Activated CD4-positive, alpha-beta T cell treated with anti-CD3 and anti-CD28 coated beads, Interleukin-2, amount 10 ng/mL, durations not matched to agents 24 days and 14 days (primary cell): ENCODE measurements around the gene NUP37. TPM values are rescaled to one million over a fixed set of nuclear protein-coding genes. Genes with fewer than 3 reads are reported as not detected.
"Not testable (repeated sequence)": the region's sequence is repeated elsewhere in the genome, so short reads cannot be mapped to it uniquely, and the experiment has no call there.

Experiments used
- DNase-seq: peaks from one replicate; pipeline ENCODE4 v3.0.0; 2022
- H3K27ac Mint-ChIP-seq: one replicate; pipeline ENCODE4 v1.8.0; 2022; ENCODE audit warnings: mild to moderate bottlenecking, mixed read lengths
- H3K27me3 Mint-ChIP-seq: one replicate; pipeline ENCODE4 v1.8.0; 2022; ENCODE audit warnings: mixed read lengths
- H3K36me3 Mint-ChIP-seq: one replicate; pipeline ENCODE4 v1.8.0; 2022; ENCODE audit warnings: low read depth, mild to moderate bottlenecking, mixed read lengths
- H3K4me1 Mint-ChIP-seq: one replicate; pipeline ENCODE4 v1.8.0; 2021; ENCODE audit warnings: mixed read lengths
- H3K4me3 Mint-ChIP-seq: one replicate; pipeline ENCODE4 v1.8.0; 2022; ENCODE audit warnings: mild to moderate bottlenecking, moderate library complexity, mixed read lengths
- H3K9me3 Mint-ChIP-seq: one replicate; pipeline ENCODE4 v1.8.0; 2021; ENCODE audit warnings: mixed read lengths
- intact Hi-C: fragments of 100-400 bp; cut with micrococcal nuclease; formaldehyde crosslinking; loops from one replicate; pipeline ENCODE4 v1.15.1; 2023
- total RNA-seq: library from RNA; stranded (reverse); gene quantifications from 2 replicates; pipeline ENCODE4 v1.2.3, GENCODE V29; 2022

Gene NUP37
- 88.1 and 97.3 TPM in 2 replicates for total RNA-seq

- peak within 1 kb of the TSS; percentile 96 for H3K4me3 Mint-ChIP-seq
Measured at GRCh38 chr12:102119674-102120563, at the start of gene NUP37, which contains the start of gene PARPBP. Gene NUP37 (minus strand): TSS chr12:102120114. CDS start chr12:102118518, 1,596 bp downstream. Gene PARPBP (plus strand): TSS chr12:102120183. CDS start chr12:102123889, 3,706 bp downstream.

GRCh38 chr12:102167821-102168604 is 48.1 kb upstream of the NUP37 start:
- Mint-ChIP-seq H3K27ac (peak overlapping the region; percentile 83), H3K9me3 (no peaks in the 10 kb centered on the region), H3K4me1 (peaks cover 20% of the 10 kb centered on the region), H3K27me3 (no peaks in the 10 kb centered on the region), H3K36me3 (peaks cover 24% of the 10 kb centered on the region), H3K4me3 (peak overlapping the region; percentile 10)
- intact Hi-C loops: loop anchor here (1.0 to 5.0 kb wide), 3 partner anchors 29 to 134 kb away; partner anchors contain the start of genes NUP37, PARPBP and PMCH
- no peak for DNase-seq

More at GRCh38 chr12:102119674-102120563, at the start of gene NUP37, which contains the start of gene PARPBP:
- no peaks in the 10 kb centered on the region for H3K9me3 Mint-ChIP-seq
- intact Hi-C loops: loop anchor here (1.0 to 5.0 kb wide), 4 partner anchors 47 to 364 kb away; partner anchors contain the start of gene PMCH
- peaks cover 31% of the 10 kb centered on the region for H3K36me3 Mint-ChIP-seq
- DNase-seq: peak; percentile 98
- peak within 1 kb of the TSS; percentile 94 for H3K27ac Mint-ChIP-seq
- H3K27me3 Mint-ChIP-seq: no peaks in the 10 kb centered on the region
- H3K4me1 Mint-ChIP-seq: peaks cover 35% of the 10 kb centered on the region

- peaks cover 11% of the 10 kb centered on the region for H3K4me1 Mint-ChIP-seq
- H3K36me3 Mint-ChIP-seq: peaks cover 17% of the 10 kb centered on the region
- H3K27me3 Mint-ChIP-seq: no peaks in the 10 kb centered on the region
- intact Hi-C loops: no loop called here
- H3K27ac Mint-ChIP-seq: no peak overlapping the region
- no peak for DNase-seq
- no peaks in the 10 kb centered on the region for H3K9me3 Mint-ChIP-seq
- no peak overlapping the region for H3K4me3 Mint-ChIP-seq
Measured at GRCh38 chr12:102163383-102163782, 43.5 kb upstream of the NUP37 start.

- H3K4me1 Mint-ChIP-seq, H3K9me3 Mint-ChIP-seq, H3K27me3 Mint-ChIP-seq, H3K27ac Mint-ChIP-seq, H3K4me3 Mint-ChIP-seq, DNase-seq, intact Hi-C loops: not testable (repeated sequence)
- H3K36me3 Mint-ChIP-seq: peaks cover 33% of the 10 kb centered on the region
Measured at GRCh38 chr12:102155206-102155605, 35.3 kb upstream of the NUP37 start.

GRCh38 chr12:102147062-102147587 is 27.2 kb upstream of the NUP37 start:
- intact Hi-C loops, H3K9me3 Mint-ChIP-seq, H3K4me3 Mint-ChIP-seq, DNase-seq, H3K27ac Mint-ChIP-seq, H3K27me3 Mint-ChIP-seq: not testable (repeated sequence)
- H3K36me3 Mint-ChIP-seq: peaks cover 38% of the 10 kb centered on the region
- H3K4me1 Mint-ChIP-seq: peaks cover 10% of the 10 kb centered on the region

GRCh38 chr12:102144221-102144620 is 24.3 kb upstream of the NUP37 start:
- Mint-ChIP-seq H3K9me3 (peaks cover 6% of the 10 kb centered on the region), H3K36me3 (peaks cover 47% of the 10 kb centered on the region), H3K4me3 (no peak overlapping the region), H3K27ac (no peak overlapping the region), H3K4me1 (peaks cover 21% of the 10 kb centered on the region), H3K27me3 (no peaks in the 10 kb centered on the region)
- intact Hi-C loops: no loop called here
- DNase-seq: no peak

GRCh38 chr12:102142866-102143373 is 23.0 kb upstream of the NUP37 start:
- H3K36me3 Mint-ChIP-seq: peaks cover 58% of the 10 kb centered on the region
- DNase-seq: peak; percentile 72
- H3K9me3 Mint-ChIP-seq, intact Hi-C loops, H3K4me3 Mint-ChIP-seq, H3K27me3 Mint-ChIP-seq, H3K27ac Mint-ChIP-seq: not testable (repeated sequence)
- peaks cover 21% of the 10 kb centered on the region for H3K4me1 Mint-ChIP-seq

GRCh38 chr12:102137619-102138018 is 17.7 kb upstream of the NUP37 start:
- Mint-ChIP-seq H3K36me3 (peaks cover 69% of the 10 kb centered on the region), H3K9me3 (peaks cover 11% of the 10 kb centered on the region), H3K4me1 (peaks cover 16% of the 10 kb centered on the region)
- intact Hi-C loops, H3K4me3 Mint-ChIP-seq, DNase-seq, H3K27ac Mint-ChIP-seq, H3K27me3 Mint-ChIP-seq: not testable (repeated sequence)

- intact Hi-C loops, DNase-seq, H3K27ac Mint-ChIP-seq, H3K4me3 Mint-ChIP-seq, H3K27me3 Mint-ChIP-seq, H3K4me1 Mint-ChIP-seq: not testable (repeated sequence)
- H3K9me3 Mint-ChIP-seq: peaks cover 16% of the 10 kb centered on the region
- H3K36me3 Mint-ChIP-seq: peaks cover 67% of the 10 kb centered on the region
Measured at GRCh38 chr12:102131442-102131841, 11.5 kb upstream of the NUP37 start.

GRCh38 chr12:102130720-102131119 is 10.8 kb upstream of the NUP37 start:
- Mint-ChIP-seq H3K9me3 (peaks cover 16% of the 10 kb centered on the region), H3K36me3 (peaks cover 69% of the 10 kb centered on the region)
- H3K27me3 Mint-ChIP-seq, intact Hi-C loops, H3K27ac Mint-ChIP-seq, H3K4me3 Mint-ChIP-seq, DNase-seq, H3K4me1 Mint-ChIP-seq: not testable (repeated sequence)

- Mint-ChIP-seq H3K36me3 (peaks cover 35% of the 10 kb centered on the region), H3K27ac (peak overlapping the region; percentile 94), H3K4me3 (peak overlapping the region; percentile 96), H3K4me1 (peaks cover 45% of the 10 kb centered on the region)
- intact Hi-C loops: loop anchor here (2.0 to 5.0 kb wide), 2 partner anchors 46 to 75 kb away; partner anchors contain the start of gene PMCH
- DNase-seq, H3K27me3 Mint-ChIP-seq, H3K9me3 Mint-ChIP-seq: not testable (repeated sequence)
Measured at GRCh38 chr12:102121328-102121727, 1.4 kb upstream of the NUP37 start.

- H3K27me3 Mint-ChIP-seq: no peaks in the 10 kb centered on the region
- peaks cover 35% of the 10 kb centered on the region for H3K36me3 Mint-ChIP-seq
- peaks cover 40% of the 10 kb centered on the region for H3K4me1 Mint-ChIP-seq
- peak overlapping the region; percentile 94 for H3K27ac Mint-ChIP-seq
- peak overlapping the region; percentile 96 for H3K4me3 Mint-ChIP-seq
- H3K9me3 Mint-ChIP-seq: no peaks in the 10 kb centered on the region
- intact Hi-C loops: loop anchor here (1.0 to 5.0 kb wide), 4 partner anchors 46 to 363 kb away; partner anchors contain the start of gene PMCH
- peak; percentile 68 for DNase-seq
Measured at GRCh38 chr12:102120886-102121285, 972 bp upstream of the NUP37 start.

GRCh38 chr12:102120564-102120873 is 605 bp upstream of the NUP37 start:
- Mint-ChIP-seq H3K9me3 (no peaks in the 10 kb centered on the region), H3K27me3 (no peaks in the 10 kb centered on the region), H3K27ac (peak overlapping the region; percentile 94), H3K4me1 (peaks cover 36% of the 10 kb centered on the region), H3K4me3 (peak overlapping the region; percentile 96), H3K36me3 (peaks cover 33% of the 10 kb centered on the region)
- intact Hi-C loops: loop anchor here (1.0 to 5.0 kb wide), 4 partner anchors 47 to 364 kb away; partner anchors contain the start of gene PMCH
- no peak for DNase-seq
